ENCODE results near the gene PPDPF.

DNA sequence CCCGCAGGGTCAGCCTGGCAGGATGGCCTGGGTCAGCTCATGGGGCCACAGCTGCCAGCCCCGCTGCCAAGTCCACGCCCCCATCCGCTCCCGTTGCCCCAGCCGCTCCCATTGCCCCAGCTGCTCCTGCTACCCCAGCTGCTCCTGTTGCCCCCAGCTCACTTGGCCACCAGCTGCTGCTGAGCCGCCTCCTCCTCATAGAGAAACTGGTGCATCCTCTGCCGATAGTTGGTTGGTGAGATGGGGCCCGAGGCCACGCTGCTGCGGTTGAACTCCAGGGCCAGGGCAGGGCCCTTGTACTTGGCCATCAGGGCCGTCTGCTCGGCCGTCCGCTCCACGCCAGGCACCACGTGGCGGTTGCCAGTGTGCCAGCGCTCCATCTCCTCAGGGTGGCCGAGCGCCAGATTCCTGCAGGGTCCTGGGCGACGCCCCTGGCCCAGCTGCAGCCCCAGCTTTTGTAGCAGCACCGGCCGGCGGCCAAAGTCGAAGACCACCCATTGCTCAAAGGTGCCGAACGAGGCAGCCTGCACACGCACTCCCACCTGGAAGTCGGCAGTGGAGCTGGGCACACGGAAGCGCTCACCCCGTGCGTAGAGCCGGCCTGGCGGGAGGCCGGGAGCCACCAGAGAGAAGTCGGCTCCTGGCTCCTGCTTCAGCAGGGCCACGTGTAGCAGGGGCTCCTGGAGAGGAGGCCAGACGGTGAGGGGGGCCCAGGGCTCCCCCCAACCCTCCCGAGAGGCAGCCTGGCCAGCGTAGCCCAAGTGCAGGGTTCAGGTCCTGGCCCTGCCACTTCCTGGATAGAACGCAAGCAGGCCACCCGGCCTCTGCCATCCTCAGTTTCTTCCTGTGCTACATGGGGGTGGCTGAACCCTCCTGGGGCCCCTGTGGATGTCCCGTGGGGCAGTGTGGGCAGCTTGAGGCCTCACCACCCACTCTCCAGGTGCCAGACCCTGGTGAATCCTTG is 48.7 kb downstream of the PPDPF start:
- TF ChIP-seq, protein P1, sequence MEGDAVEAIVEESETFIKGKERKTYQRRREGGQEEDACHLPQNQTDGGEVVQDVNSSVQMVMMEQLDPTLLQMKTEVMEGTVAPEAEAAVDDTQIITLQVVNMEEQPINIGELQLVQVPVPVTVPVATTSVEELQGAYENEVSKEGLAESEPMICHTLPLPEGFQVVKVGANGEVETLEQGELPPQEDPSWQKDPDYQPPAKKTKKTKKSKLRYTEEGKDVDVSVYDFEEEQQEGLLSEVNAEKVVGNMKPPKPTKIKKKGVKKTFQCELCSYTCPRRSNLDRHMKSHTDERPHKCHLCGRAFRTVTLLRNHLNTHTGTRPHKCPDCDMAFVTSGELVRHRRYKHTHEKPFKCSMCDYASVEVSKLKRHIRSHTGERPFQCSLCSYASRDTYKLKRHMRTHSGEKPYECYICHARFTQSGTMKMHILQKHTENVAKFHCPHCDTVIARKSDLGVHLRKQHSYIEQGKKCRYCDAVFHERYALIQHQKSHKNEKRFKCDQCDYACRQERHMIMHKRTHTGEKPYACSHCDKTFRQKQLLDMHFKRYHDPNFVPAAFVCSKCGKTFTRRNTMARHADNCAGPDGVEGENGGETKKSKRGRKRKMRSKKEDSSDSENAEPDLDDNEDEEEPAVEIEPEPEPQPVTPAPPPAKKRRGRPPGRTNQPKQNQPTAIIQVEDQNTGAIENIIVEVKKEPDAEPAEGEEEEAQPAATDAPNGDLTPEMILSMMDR (IDR thresholded peaks at IDR 0.05; ENCODE audit: insufficient read depth, low read length): no peak
- TF ChIP-seq, protein P2, sequence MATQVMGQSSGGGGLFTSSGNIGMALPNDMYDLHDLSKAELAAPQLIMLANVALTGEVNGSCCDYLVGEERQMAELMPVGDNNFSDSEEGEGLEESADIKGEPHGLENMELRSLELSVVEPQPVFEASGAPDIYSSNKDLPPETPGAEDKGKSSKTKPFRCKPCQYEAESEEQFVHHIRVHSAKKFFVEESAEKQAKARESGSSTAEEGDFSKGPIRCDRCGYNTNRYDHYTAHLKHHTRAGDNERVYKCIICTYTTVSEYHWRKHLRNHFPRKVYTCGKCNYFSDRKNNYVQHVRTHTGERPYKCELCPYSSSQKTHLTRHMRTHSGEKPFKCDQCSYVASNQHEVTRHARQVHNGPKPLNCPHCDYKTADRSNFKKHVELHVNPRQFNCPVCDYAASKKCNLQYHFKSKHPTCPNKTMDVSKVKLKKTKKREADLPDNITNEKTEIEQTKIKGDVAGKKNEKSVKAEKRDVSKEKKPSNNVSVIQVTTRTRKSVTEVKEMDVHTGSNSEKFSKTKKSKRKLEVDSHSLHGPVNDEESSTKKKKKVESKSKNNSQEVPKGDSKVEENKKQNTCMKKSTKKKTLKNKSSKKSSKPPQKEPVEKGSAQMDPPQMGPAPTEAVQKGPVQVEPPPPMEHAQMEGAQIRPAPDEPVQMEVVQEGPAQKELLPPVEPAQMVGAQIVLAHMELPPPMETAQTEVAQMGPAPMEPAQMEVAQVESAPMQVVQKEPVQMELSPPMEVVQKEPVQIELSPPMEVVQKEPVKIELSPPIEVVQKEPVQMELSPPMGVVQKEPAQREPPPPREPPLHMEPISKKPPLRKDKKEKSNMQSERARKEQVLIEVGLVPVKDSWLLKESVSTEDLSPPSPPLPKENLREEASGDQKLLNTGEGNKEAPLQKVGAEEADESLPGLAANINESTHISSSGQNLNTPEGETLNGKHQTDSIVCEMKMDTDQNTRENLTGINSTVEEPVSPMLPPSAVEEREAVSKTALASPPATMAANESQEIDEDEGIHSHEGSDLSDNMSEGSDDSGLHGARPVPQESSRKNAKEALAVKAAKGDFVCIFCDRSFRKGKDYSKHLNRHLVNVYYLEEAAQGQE (IDR thresholded peaks at IDR 0.05; ENCODE audit: insufficient replicate concordance, low read depth): no peak
- TF ChIP-seq POLR2AphosphoS5 (IDR thresholded peaks at IDR 0.05; ENCODE audit: low read depth): no peak
- no peak for TF ChIP-seq GABPA (IDR thresholded peaks at IDR 0.05; ENCODE audit: low read depth)

Measured in HL-60 (cell line).